Measurements from ENCODE around the gene PHACTR4.
A peak's percentile ranks its signal among the peaks of the same experiment; 100 is the strongest.

GRCh38 chr1:28369371-28370238 is at the start of gene PHACTR4:
- TF ChIP-seq, protein P1, sequence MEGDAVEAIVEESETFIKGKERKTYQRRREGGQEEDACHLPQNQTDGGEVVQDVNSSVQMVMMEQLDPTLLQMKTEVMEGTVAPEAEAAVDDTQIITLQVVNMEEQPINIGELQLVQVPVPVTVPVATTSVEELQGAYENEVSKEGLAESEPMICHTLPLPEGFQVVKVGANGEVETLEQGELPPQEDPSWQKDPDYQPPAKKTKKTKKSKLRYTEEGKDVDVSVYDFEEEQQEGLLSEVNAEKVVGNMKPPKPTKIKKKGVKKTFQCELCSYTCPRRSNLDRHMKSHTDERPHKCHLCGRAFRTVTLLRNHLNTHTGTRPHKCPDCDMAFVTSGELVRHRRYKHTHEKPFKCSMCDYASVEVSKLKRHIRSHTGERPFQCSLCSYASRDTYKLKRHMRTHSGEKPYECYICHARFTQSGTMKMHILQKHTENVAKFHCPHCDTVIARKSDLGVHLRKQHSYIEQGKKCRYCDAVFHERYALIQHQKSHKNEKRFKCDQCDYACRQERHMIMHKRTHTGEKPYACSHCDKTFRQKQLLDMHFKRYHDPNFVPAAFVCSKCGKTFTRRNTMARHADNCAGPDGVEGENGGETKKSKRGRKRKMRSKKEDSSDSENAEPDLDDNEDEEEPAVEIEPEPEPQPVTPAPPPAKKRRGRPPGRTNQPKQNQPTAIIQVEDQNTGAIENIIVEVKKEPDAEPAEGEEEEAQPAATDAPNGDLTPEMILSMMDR (IDR thresholded peaks at IDR 0.05; ENCODE audit: low read depth, low read length) = no peak
- TF ChIP-seq, protein P2, sequence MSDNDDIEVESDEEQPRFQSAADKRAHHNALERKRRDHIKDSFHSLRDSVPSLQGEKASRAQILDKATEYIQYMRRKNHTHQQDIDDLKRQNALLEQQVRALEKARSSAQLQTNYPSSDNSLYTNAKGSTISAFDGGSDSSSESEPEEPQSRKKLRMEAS (IDR thresholded peaks at IDR 0.05; ENCODE audit: low read depth, low read length) = peak; percentile 54
- TF ChIP-seq POLR2A (IDR thresholded peaks at IDR 0.05; ENCODE audit: extremely low read depth, insufficient read length) (peak; percentile 69), MYC (IDR thresholded peaks at IDR 0.05; ENCODE audit: low read depth, low read length) (0 out of 2 replicates have a peak, but pooled peaks have one; percentile 12)
